Renal cortex interstitium (tissue), 11 donors: Measurements from ENCODE around the gene KRTAP4-8. TPM values are rescaled to one million over a fixed set of nuclear protein-coding genes. Genes with fewer than 3 reads are reported as not detected.
A peak's percentile ranks its signal among the peaks of the same experiment; 100 is the strongest.
"Not testable (repeated sequence)": the region's sequence is repeated elsewhere in the genome, so short reads cannot be mapped to it uniquely, and the experiment has no call there.

ENCODE experiments used
- DNase-seq, 11 donors: peaks; one replicate each; pipeline ENCODE4 v3.0.0-alpha.2; 2013; ENCODE audit warnings: low read depth in 9 of 11, low spot score in 4 of 11; ENCODE audit errors: extremely low read depth in 1 of 11
- polyA plus RNA-seq, 3 donors: library from polyadenylated mRNA; unstranded; fragments of 120-200 nt; gene quantifications; one replicate each; pipeline ENCODE4 v1.2.1, GENCODE V29; 2013; ENCODE audit not compliant: insufficient read length in 3 of 3

Gene KRTAP4-8
- polyA plus RNA-seq, 3 donors: not detected

DNA sequence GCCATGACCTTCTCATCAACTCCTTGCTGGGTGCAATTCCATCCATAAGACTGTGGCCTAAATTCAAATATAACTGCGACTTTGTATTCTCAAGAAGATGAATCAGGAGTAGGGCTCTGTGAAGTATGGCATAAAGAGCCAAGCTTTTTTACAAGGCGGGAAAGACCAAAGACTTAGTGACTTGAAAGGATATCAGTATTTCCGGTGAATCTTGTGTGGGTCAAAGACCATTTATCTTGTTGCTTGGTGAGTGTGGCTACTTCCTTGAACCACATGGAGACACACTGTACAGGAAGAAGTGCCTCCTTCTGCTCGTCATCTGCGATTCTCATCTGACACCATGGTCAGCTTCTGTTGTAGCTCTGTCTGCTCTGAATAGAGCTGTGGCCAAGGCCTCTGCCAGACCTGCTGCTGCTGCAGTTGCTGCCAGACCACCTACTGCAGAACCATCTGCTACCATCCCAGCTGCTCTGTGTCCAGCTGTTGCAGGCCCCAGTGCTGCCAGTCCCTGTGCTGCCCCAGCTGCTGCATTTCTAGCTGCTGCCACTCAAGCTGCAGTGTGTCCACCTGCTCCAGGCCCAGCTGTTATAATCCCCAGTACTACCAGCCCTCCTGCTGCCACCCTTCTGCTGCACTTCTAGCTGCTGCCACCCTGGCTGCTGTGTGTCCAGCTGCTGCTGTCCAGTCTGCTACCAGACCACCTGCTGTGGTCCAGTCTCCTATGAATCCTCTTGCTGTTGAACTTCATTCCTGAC is 26.2 kb downstream of the KRTAP4-8 start:
- no peak for DNase-seq

- DNase-seq: no peak
Measured at GRCh38 chr17:41069031-41069430, 28.9 kb downstream of the KRTAP4-8 start.

- DNase-seq: no peak
Measured at GRCh38 chr17:41067281-41067680, 30.7 kb downstream of the KRTAP4-8 start.

GRCh38 chr17:41065829-41066624 is 31.9 kb downstream of the KRTAP4-8 start, which contains the start of gene KRTAP2-4:
Gene KRTAP2-4, minus strand, starts transcription at chr17:41065879. Its CDS starts 34 bp downstream, at chr17:41065845.
- no peak for DNase-seq

GRCh38 chr17:41065016-41065689 is 32.8 kb downstream of the KRTAP4-8 start:
- not testable (repeated sequence) for DNase-seq

GRCh38 chr17:41064301-41064700 is 33.6 kb downstream of the KRTAP4-8 start:
- DNase-seq: no peak

GRCh38 chr17:41063449-41063848 is 34.5 kb downstream of the KRTAP4-8 start:
- no peak for DNase-seq

DNA sequence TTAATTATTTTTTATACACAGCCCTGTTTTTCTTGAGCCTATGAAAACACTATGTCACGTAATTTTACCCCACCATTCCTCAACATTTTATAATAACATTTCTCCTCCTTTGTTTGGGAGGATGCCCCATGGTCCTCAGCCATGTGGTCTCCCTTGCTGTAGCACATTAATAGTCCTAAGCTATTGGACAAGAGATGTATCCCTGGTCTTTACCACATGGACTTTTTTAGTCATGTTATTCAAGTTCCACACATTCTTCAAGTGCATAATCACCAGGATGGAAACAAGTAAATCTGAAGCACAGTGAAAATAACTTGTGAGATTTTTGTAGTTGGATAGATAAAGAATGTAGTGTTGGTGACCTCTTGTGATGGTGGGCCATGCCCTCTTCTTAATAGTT is 36.0 kb downstream of the KRTAP4-8 start:
- no peak for DNase-seq

- no peak for DNase-seq
Measured at GRCh38 chr17:41060052-41060604, 37.8 kb downstream of the KRTAP4-8 start, which contains the start of gene KRTAP2-3. Gene KRTAP2-3, minus strand, starts transcription at chr17:41060114. Its CDS starts 64 bp downstream, at chr17:41060050.

GRCh38 chr17:41059276-41060051 is 38.5 kb downstream of the KRTAP4-8 start:
- not testable (repeated sequence) for DNase-seq

GRCh38 chr17:41058741-41059140 is 39.2 kb downstream of the KRTAP4-8 start:
- no peak for DNase-seq

DNA sequence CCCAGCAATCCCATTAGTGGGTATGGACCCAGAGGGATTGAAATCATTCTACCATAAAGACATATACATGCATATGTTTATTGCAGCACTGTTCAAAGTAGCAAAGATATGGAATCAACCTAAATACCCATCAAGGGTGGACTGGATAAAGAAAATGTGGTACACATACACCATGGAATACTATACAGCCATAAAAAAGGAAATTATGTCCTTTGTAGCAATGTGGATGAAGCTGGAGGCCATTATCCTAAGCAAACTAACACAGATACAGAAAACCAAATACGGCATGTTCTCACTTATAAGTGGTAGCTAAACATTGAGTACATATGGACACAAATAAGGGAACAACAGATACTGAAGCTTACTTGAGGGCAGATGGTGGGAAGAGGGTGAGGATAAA is 40.4 kb downstream of the KRTAP4-8 start:
- DNase-seq: no peak

DNA sequence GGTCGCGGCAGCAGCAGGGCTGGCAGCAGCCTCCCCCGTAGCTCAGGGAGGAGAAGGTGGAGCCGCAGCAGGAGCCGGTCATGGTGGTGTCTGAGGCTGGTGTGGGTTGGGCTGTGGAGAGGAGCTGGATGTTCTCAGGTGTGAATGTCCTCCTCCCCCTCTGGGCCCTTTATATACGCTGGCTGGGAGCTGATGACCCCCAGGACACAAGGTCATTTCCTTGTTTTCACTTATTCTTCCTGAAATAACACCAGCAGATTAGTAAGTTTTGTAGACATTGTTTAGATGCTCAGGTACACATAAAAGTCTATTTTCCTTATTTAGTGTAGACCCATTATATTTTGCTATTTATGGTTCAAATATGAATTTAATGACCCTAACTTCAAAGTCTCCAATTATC is 42.8 kb downstream of the KRTAP4-8 start, which contains the start of gene KRTAP2-2:
TSS of gene KRTAP2-2 (minus strand) at position 101 of the 400 bp plus-strand sequence. CDS start at position 82, 19 bp downstream.
- DNase-seq: not testable (repeated sequence)

GRCh38 chr17:41054556-41054955 is 43.4 kb downstream of the KRTAP4-8 start:
- not testable (repeated sequence) for DNase-seq

GRCh38 chr17:41054025-41054424 is 43.9 kb downstream of the KRTAP4-8 start:
- peak in 6 of 11 donors; percentile 6 to 29 (median 21) for DNase-seq

- no peak for DNase-seq
Measured at GRCh38 chr17:41052566-41052965, 45.4 kb downstream of the KRTAP4-8 start.

- DNase-seq: no peak
Measured at GRCh38 chr17:41049110-41049509, 48.8 kb downstream of the KRTAP4-8 start.

- DNase-seq: no peak
Measured at GRCh38 chr17:41048441-41048840, 49.5 kb downstream of the KRTAP4-8 start.
